ENCODE results near the gene CCDC148. TPM values are rescaled to one million over a fixed set of nuclear protein-coding genes. Genes with fewer than 3 reads are reported as not detected.

Gene CCDC148
- total RNA-seq, 4 donors from 2014 or later: 0.78 to 1.6 (median 1.1) TPM

DNA sequence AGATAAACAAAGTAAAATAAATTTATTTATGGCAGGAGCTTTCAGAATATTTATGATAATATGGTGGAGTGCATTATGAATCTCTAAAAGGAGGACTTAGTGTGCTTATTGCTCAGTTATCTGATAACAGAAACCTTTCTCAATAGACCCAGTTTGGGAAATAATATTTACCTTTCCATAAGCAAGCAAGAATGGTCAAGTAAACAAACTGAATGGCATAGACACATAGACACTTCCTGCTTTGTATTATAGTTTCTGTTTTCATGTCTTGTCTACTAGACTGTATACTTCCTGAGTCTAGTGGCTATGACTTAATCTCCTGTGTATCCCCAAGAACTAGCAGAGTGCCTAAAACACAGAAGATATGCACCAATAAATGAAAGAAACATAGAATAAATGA lies 267.0 kb downstream of the CCDC148 start:
- no peaks in the 10 kb centered on the region for H3K9me3 ChIP-seq
- ATAC-seq: no peak
- peaks cover 0 to 20% (median 0%) of the 10 kb centered on the region in 3 donors for H3K4me1 ChIP-seq

GRCh38 chr2:158187908-158188307 lies 268.6 kb downstream of the CCDC148 start:
- H3K36me3 ChIP-seq: no peaks in the 10 kb centered on the region
- H3K4me3 ChIP-seq: no peak overlapping the region
- no peaks in the 10 kb centered on the region for H3K27me3 ChIP-seq
- no peak for ATAC-seq
- H3K9me3 ChIP-seq: no peaks in the 10 kb centered on the region
- no peak for TF ChIP-seq EP300 (IDR thresholded peaks at IDR 0.05)
- no peak for TF ChIP-seq POLR2AphosphoS5 (IDR thresholded peaks at IDR 0.05)
- TF ChIP-seq POLR2A (IDR thresholded peaks at IDR 0.05): no peak
- TF ChIP-seq CTCF (IDR thresholded peaks at IDR 0.05): no peak
- 89 to 92% methylated on average over 1 of the region's 1 CpG for WGBS, 2 donors (ENCODE audit: low coverage in 1 of 2)
- peaks cover 0 to 20% (median 0%) of the 10 kb centered on the region in 3 donors for H3K4me1 ChIP-seq
- H3K27ac ChIP-seq: no peak overlapping the region

More for the DNA sequence above, 267.0 kb downstream of the CCDC148 start:
- no peak for TF ChIP-seq CTCF (IDR thresholded peaks at IDR 0.05)
- no peak overlapping the region for H3K4me3 ChIP-seq
- no peaks in the 10 kb centered on the region for H3K27me3 ChIP-seq
- H3K27ac ChIP-seq: no peak overlapping the region
- H3K36me3 ChIP-seq: no peaks in the 10 kb centered on the region

- Histone ChIP-seq H3K27ac (no peak overlapping the region), H3K4me3 (no peak overlapping the region), H3K4me1 (peaks cover 0 to 2% (median 0%) of the 10 kb centered on the region in 3 donors), H3K9me3 (no peaks in the 10 kb centered on the region), H3K36me3 (no peaks in the 10 kb centered on the region), H3K27me3 (no peaks in the 10 kb centered on the region)
- 61 to 65% methylated on average over 2 to 3 of the region's 3 CpGs for WGBS, 2 donors (ENCODE audit: low coverage in 1 of 2)
- TF ChIP-seq CTCF (IDR thresholded peaks at IDR 0.05) (no peak), POLR2A (IDR thresholded peaks at IDR 0.05) (no peak), POLR2AphosphoS5 (IDR thresholded peaks at IDR 0.05) (no peak), EP300 (IDR thresholded peaks at IDR 0.05) (no peak)
- no peak for ATAC-seq
Observed at GRCh38 chr2:158184556-158185343, 271.8 kb downstream of the CCDC148 start.

GRCh38 chr2:158184001-158184400 lies 272.6 kb downstream of the CCDC148 start:
- no peak overlapping the region for H3K4me3 ChIP-seq
- WGBS, 2 donors (ENCODE audit: low coverage in 1 of 2): 100% methylated on average over 1 of the region's 1 CpG; no CpG with 5 or more reads in 1 of the 2 donors
- H3K27ac ChIP-seq: no peak overlapping the region
- H3K27me3 ChIP-seq: no peaks in the 10 kb centered on the region
- ATAC-seq: no peak
- H3K4me1 ChIP-seq: peaks cover 0 to 7% (median 0%) of the 10 kb centered on the region in 3 donors
- H3K36me3 ChIP-seq: no peaks in the 10 kb centered on the region
- TF ChIP-seq POLR2A (IDR thresholded peaks at IDR 0.05) (no peak), POLR2AphosphoS5 (IDR thresholded peaks at IDR 0.05) (no peak), EP300 (IDR thresholded peaks at IDR 0.05) (no peak), CTCF (IDR thresholded peaks at IDR 0.05) (no peak)
- H3K9me3 ChIP-seq: no peaks in the 10 kb centered on the region

- H3K4me1 ChIP-seq: peaks cover 0 to 7% (median 0%) of the 10 kb centered on the region in 3 donors
- H3K27ac ChIP-seq: no peak overlapping the region
- H3K27me3 ChIP-seq: no peaks in the 10 kb centered on the region
- TF ChIP-seq POLR2AphosphoS5 (IDR thresholded peaks at IDR 0.05) (no peak), POLR2A (IDR thresholded peaks at IDR 0.05) (no peak), CTCF (IDR thresholded peaks at IDR 0.05) (no peak), EP300 (IDR thresholded peaks at IDR 0.05) (no peak)
- 75 to 93% methylated on average over 2 to 3 of the region's 3 CpGs for WGBS, 2 donors (ENCODE audit: low coverage in 1 of 2)
- H3K9me3 ChIP-seq: no peaks in the 10 kb centered on the region
- no peak overlapping the region for H3K4me3 ChIP-seq
- H3K36me3 ChIP-seq: no peaks in the 10 kb centered on the region
- ATAC-seq: no peak
Observed at GRCh38 chr2:158182676-158183295, 273.8 kb downstream of the CCDC148 start.
